SK-N-MC (cell line): Measurements from ENCODE around the gene RAB43.

ENCODE experiments used
- EZH2 ChIP-seq: fragments of 200-600 bp; sonication (generic); IDR thresholded peaks from one replicate; pipeline ENCODE4 v1.6.1; 2017; ENCODE audit warnings: antibody characterized with exemption
- POLR2AphosphoS5 ChIP-seq: IDR thresholded peaks from 2 replicates; pipeline ENCODE4 v1.6.1; 2012; ENCODE audit warnings: mild to moderate bottlenecking, low read depth, low read length, borderline replicate concordance

DNA sequence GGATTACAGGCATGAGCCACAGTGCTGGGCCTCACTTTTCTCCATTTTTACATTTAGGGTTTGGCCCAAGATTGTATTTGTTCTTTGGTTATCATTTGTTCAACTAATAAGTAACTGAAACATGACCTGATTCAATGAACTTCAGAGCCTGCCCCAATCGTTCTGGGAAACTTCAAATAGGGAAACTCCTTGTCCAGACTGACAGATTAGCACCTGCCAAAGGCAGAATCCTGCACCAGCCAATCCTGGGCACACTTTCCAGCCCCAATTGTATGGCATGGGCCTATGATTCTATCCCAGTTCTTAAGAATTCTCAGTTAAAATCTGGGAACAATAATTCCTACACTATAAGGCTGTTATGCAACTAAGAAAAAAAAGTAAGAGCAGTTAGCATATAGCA is 18.3 kb upstream of the RAB43 start:
- TF ChIP-seq POLR2AphosphoS5, result no peak
- TF ChIP-seq EZH2, result no peak
